Fibroblast of pulmonary artery (primary cell): Measurements from ENCODE around the gene PTPN14.
"Not testable (repeated sequence)": the region's sequence is repeated elsewhere in the genome, so short reads cannot be mapped to it uniquely, and the experiment has no call there.

ENCODE experiments used
- DNase-seq: peaks from one replicate; pipeline ENCODE4 v3.0.0-alpha.2; 2010; ENCODE audit warnings: low read depth
- H3K4me3 ChIP-seq: replicated peaks from 2 replicates; pipeline ENCODE4 v1.5.1; 2011; ENCODE audit warnings: low read depth, mild to moderate bottlenecking, control low read depth, low read length, moderate library complexity
- TF ChIP-seq, protein P1 (sequence below): IDR thresholded peaks from 2 replicates; pipeline ENCODE4 v1.5.1; 2011; ENCODE audit warnings: mild to moderate bottlenecking, control low read depth, low read length, inconsistent platforms; ENCODE audit errors: missing control alignments

The PTPN14 gene

DNA sequence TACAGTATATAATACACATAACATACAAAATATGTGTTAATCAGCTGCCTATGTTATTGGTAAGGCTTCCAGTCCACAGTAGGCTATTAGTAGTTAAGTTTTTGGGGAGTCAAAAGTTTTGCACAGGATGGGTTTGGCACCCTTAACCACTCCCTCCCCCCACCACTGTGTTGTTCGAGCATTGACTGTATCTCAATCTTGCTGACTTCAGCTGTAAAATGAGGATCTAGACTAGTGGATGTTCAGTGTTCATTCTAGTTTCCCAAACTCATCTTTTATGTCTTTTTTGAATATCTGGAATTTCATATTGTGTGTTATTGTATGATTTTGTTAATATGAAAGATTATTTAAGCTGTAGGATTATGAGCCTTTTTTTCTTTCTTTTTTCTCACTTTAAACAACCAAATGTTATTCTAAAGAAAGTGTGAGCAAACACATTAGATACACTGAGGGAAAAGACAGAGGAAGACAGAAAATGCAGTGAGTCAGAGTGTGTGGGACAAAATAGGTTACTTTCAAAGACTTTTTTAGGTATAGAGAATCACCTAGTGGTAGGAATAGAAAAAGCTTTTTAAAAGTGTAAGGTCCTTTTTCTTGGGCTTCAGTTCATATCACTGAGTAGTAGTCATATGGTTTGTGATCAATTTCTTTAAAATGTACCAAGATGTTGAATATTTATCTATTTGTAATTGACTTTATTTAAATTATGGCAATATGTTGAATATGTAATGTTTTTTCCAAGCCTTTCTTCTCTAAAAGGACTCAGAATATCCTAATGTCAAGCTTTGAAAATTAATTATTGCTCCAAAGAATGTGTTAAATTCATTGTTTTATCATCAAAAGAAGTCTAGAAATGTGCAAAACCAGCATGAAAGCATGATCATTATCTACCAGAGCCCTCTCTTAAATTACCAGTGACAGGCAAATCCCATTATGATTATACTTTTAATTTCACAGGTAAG lies 33.7 kb upstream of the PTPN14 start:
- DNase-seq = peak; percentile 76
- TF ChIP-seq, protein P1, sequence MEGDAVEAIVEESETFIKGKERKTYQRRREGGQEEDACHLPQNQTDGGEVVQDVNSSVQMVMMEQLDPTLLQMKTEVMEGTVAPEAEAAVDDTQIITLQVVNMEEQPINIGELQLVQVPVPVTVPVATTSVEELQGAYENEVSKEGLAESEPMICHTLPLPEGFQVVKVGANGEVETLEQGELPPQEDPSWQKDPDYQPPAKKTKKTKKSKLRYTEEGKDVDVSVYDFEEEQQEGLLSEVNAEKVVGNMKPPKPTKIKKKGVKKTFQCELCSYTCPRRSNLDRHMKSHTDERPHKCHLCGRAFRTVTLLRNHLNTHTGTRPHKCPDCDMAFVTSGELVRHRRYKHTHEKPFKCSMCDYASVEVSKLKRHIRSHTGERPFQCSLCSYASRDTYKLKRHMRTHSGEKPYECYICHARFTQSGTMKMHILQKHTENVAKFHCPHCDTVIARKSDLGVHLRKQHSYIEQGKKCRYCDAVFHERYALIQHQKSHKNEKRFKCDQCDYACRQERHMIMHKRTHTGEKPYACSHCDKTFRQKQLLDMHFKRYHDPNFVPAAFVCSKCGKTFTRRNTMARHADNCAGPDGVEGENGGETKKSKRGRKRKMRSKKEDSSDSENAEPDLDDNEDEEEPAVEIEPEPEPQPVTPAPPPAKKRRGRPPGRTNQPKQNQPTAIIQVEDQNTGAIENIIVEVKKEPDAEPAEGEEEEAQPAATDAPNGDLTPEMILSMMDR = peak; percentile 87

DNA sequence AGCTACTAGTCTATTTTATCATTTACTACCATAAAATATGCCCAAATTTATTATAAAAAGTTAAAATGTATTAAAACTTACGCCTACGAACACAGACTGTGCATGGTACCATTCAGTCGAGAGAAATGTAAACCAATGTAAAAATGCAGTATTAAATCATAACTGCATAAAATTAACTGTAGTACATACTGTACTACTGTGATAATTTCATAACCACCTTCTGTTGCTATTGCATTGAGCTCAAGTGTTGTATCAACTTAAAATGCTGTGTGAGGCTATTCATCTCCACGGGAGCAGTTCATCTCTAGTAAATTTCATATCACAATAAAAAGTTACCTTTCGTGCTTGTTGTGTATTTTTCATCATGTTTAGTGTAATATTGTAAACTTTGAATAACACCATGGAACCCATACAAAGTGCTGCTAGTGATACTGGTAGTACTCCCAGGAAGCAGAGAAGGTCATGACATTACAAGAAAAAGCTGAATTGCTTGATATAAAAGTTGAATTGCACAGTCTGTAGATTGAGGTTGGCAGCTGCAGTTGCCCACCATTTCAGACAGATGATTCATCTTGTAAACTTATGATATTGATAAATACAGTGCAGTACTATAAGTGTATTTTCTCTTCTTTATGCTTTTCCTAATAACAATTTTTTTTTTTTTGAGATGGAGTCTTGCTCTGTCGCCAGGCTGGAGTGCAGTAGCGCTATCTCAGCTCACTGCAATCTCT lies 32.6 kb upstream of the PTPN14 start:
- DNase-seq = no peak
- TF ChIP-seq, protein P1 = no peak
- no peak overlapping the region for H3K4me3 ChIP-seq

More for the DNA sequence above, 33.7 kb upstream of the PTPN14 start:
- H3K4me3 ChIP-seq = no peak overlapping the region

- H3K4me3 ChIP-seq = no peak overlapping the region
- no peak for DNase-seq
- TF ChIP-seq, protein P1 = no peak
Measured at GRCh38 chr1:214583113-214583512, 31.7 kb upstream of the PTPN14 start.

DNA sequence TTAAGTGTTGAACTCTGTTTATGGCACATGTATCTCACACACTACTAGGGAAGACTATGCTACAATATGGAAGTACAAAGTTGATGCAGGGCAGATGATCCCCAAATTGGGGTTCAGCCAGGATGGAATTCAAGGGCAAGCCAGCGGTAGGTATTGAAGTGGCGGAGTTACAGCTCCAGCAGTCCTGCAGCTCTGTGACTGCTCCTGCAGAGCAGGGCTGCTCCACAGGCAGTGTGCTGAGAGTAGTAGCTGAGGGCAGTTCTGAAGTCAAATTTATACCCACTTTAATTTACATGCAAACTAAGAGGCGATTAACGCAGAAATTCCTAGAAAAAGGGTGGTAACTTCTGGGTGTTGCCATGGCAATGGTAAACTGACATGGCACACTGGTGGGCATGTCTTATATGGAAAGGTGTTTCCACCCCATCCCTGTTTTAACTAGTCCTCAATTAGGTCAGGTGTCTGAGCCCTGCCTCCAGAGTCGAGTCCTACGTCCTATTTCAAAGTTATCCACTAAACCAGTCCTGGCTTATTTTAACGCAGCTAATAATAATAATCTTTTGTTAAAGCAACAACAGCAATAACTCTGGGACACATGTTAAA lies 31.0 kb upstream of the PTPN14 start:
- DNase-seq = no peak

GRCh38 chr1:214581785-214582184 lies 30.4 kb upstream of the PTPN14 start:
- H3K4me3 ChIP-seq = no peak overlapping the region
- peak; percentile 69 for DNase-seq

More for the DNA sequence above, 31.0 kb upstream of the PTPN14 start:
- TF ChIP-seq, protein P1 = no peak
- no peak overlapping the region for H3K4me3 ChIP-seq

GRCh38 chr1:214579183-214579582 lies 27.8 kb upstream of the PTPN14 start:
- no peak for DNase-seq
- TF ChIP-seq, protein P1 = no peak
- H3K4me3 ChIP-seq = no peak overlapping the region

More at GRCh38 chr1:214581785-214582184, 30.4 kb upstream of the PTPN14 start:
- TF ChIP-seq, protein P1 = no peak

GRCh38 chr1:214576120-214576519 lies 24.7 kb upstream of the PTPN14 start:
- H3K4me3 ChIP-seq, DNase-seq: not testable (repeated sequence)
